ENCODE measurements around the gene ATF7.

DNA sequence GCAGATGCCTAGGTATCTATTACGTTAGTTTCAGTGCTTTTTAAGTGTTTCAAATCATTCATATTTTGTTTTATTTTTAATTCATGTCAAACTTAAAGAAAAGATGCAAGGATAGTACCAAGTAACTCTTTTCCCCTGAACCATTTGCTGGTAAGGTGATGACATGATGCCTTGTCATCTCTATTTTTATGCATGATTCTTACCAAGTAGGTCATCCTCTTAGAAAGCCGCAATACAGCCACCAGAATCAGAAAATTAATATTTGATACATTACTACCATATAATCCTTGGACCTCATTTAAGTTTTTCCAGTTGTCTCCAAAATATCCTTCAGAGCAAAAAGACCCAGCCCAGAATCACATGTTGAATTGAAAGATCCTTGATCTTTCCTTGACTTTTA is 27.4 kb upstream of the ATF7 start:
- TF ChIP-seq, protein P1, sequence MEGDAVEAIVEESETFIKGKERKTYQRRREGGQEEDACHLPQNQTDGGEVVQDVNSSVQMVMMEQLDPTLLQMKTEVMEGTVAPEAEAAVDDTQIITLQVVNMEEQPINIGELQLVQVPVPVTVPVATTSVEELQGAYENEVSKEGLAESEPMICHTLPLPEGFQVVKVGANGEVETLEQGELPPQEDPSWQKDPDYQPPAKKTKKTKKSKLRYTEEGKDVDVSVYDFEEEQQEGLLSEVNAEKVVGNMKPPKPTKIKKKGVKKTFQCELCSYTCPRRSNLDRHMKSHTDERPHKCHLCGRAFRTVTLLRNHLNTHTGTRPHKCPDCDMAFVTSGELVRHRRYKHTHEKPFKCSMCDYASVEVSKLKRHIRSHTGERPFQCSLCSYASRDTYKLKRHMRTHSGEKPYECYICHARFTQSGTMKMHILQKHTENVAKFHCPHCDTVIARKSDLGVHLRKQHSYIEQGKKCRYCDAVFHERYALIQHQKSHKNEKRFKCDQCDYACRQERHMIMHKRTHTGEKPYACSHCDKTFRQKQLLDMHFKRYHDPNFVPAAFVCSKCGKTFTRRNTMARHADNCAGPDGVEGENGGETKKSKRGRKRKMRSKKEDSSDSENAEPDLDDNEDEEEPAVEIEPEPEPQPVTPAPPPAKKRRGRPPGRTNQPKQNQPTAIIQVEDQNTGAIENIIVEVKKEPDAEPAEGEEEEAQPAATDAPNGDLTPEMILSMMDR (IDR thresholded peaks at IDR 0.05): no peak
- TF ChIP-seq POLR2A (IDR thresholded peaks at IDR 0.05): no peak

Measured in esophagus squamous epithelium (tissue), 4 donors.